HK-2 (cell line): ENCODE results near the gene BOLA3.
"Not testable (repeated sequence)": the region's sequence is repeated elsewhere in the genome, so short reads cannot be mapped to it uniquely, and the experiment has no call there.

Experiments
- DNase-seq: peaks from one replicate; pipeline ENCODE4 v3.0.0-alpha.2; 2018; ENCODE audit not compliant: unreplicated experiment

BOLA3 gene

DNA sequence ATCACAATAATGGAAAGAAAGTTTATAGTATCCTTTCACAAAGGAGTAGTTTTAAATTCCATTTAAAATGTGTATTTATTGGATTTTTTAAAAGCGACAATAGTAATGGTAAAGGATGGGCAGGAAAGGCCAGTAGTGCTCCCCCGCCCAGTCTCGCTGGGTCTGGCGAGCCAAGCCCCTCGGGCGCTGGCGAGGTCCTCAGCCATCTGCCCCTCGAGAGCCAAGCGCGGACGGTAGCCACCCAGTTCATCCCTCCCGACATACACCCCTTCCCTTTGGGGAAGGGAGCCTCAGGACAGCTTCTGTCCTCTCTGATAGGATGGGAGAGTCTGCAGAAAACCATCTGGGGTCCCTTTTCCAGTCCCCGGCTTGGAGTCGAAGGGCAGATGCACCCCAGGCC, 45.2 kb downstream of the BOLA3 start:
- no peak for DNase-seq

DNA sequence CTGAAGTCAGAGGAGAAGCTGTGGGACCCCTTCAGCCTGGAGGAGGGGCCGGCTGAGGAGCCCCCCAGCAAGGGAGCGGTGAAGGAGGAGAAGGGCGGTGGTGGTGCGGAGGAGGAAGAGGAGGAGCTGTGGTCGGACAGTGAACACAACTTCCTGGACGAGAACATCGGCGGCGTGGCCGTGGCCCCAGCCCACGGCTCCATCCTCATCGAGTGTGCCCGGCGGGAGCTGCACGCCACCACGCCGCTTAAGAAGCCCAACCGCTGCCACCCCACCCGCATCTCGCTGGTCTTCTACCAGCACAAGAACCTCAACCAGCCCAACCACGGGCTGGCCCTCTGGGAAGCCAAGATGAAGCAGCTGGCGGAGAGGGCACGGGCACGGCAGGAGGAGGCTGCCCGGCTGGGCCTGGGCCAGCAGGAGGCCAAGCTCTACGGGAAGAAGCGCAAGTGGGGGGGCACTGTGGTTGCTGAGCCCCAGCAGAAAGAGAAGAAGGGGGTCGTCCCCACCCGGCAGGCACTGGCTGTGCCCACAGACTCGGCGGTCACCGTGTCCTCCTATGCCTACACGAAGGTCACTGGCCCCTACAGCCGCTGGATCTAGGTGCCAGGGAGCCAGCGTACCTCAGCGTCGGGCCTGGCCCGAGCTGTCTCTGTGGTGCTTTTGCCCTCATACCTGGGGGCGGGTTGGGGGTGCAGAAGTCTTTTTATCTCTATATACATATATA, 46.0 kb downstream of the BOLA3 start:
- no peak for DNase-seq

DNA sequence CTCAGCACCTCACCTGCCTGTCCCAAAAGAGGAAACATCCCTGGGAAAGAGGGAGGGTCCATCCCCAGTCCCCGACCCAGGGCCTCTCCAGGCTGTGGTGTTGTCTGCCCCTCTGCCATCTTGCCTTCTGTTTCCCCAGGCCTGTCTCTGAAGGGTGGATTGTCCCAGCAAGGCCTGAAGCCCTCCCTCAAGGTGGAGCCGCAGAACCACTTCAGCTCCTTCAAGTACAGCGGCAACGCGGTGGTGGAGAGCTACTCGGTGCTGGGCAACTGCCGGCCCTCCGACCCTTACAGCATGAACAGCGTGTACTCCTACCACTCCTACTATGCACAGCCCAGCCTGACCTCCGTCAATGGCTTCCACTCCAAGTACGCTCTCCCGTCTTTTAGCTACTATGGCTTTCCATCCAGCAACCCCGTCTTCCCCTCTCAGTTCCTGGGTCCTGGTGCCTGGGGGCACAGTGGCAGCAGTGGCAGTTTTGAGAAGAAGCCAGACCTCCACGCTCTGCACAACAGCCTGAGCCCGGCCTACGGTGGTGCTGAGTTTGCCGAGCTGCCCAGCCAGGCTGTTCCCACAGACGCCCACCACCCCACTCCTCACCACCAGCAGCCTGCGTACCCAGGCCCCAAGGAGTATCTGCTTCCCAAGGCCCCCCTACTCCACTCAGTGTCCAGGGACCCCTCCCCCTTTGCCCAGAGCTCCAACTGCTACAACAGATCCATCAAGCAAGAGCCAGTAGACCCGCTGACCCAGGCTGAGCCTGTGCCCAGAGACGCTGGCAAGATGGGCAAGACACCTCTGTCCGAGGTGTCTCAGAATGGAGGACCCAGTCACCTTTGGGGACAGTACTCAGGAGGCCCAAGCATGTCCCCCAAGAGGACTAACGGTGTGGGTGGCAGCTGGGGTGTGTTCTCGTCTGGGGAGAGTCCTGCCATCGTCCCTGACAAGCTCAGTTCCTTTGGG, 47.2 kb downstream of the BOLA3 start:
- no peak for DNase-seq

GRCh38 chr2:74099835-74100234, 47.9 kb downstream of the BOLA3 start:
- DNase-seq, result no peak

DNA sequence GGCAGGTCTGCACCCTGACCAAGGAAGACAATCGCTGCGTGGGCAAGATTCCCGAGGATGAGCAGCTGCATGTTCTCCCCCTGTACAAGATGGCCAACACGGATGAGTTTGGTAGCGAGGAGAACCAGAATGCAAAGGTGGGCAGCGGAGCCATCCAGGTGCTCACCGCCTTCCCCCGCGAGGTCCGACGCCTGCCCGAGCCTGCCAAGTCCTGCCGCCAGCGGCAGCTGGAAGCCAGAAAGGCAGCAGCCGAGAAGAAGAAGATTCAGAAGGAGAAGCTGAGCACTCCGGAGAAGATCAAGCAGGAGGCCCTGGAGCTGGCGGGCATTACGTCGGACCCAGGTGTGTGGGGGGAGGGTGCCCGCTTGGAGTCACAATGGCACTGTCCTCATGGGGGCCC, 48.4 kb downstream of the BOLA3 start:
- DNase-seq, result no peak

DNA sequence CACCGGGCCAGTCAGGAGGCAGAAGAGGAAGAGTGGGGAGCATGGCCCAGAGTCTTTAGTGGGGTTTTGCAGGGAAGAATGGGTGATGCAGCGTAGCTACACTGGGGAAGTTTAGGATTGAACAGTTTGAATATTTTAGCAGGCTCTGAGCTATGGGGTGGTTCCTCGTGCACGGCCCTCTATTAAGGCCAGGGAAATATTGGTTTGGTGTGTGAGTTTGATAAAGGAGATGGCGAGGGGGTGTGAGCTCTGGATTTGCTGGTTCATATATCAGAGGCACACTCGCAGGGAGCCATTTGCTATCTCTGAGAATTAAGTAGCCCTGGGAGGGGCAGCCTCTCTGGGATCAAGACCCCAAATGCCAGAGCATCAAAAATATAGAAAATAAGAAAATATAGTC, 50.1 kb downstream of the BOLA3 start:
- DNase-seq, result no peak

DNA sequence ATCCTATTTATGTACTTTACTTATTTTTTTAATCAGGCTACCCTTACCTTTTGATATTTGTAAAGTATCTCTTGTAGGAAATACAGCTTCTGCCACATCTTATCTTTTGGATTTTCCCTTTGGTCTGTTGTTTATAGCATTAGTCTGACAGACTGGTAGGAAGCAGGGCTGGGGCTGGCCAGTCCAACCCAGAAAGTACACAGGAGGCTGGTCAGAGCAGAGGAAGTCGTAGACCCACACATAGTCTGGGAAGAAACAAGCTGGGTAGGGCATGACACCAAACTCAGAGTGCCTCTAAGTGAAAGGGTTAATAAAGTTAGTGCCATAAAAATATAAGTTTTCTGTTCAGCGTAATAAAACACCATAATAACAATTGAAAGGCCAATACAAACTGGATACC, 51.7 kb downstream of the BOLA3 start:
- DNase-seq, result no peak

DNA sequence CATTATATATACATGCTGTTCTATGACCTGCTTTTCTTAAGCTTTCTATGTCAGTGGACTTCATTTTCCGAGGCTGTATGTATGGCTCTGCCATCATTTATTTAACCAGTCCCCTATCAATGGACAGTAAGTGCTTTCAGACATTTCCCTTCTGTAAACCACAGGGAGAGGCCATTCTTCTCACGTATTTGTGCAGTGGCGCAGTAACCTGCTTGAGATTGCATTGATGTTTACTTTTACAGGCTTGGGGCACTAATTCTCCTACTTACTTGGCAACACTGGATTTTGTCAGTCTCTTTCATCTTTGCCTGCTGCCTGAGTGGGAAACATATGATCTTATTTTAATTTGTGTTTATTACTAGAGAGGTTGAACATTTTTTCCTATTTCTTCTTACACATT, 52.1 kb downstream of the BOLA3 start:
- DNase-seq, result no peak

- no peak for DNase-seq
These were observed 53.4 kb downstream of the BOLA3 start for GRCh38 chr2:74094291-74094690.

GRCh38 chr2:74093840-74094239, 53.9 kb downstream of the BOLA3 start:
- DNase-seq, result no peak

- DNase-seq, result no peak
These were observed 54.3 kb downstream of the BOLA3 start for GRCh38 chr2:74093426-74093825.

- no peak for DNase-seq
These were observed 55.4 kb downstream of the BOLA3 start for GRCh38 chr2:74092275-74092674.

DNA sequence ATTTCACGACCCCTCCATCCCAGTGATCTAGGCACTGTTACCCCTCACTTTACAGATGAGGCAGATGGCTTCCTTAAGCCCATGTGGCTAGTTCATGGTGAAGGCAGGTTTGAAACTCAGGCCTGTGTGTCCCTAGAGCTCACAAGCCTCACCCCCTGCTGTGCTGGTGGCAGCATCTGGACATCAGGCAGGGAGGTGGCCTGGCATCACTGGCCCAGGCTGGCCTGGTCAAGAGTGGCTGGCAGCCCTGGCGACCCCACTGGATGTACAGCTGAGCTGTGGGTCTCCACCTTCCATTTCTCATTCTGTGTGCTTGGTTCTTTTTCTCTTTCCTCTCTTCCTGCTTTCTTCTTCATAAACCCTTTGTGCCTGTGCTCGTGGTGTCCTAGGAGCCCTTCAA, 56.3 kb downstream of the BOLA3 start:
- DNase-seq, result no peak

- DNase-seq, result no peak
These were observed 57.6 kb downstream of the BOLA3 start for GRCh38 chr2:74089816-74090745.

GRCh38 chr2:74088676-74089075, 59.0 kb downstream of the BOLA3 start:
- not testable (repeated sequence) for DNase-seq

GRCh38 chr2:74087696-74088095, 60.0 kb downstream of the BOLA3 start:
- no peak for DNase-seq

GRCh38 chr2:74086021-74086420, 61.7 kb downstream of the BOLA3 start:
- no peak for DNase-seq
